Thyroid gland (tissue), 4 donors: ENCODE data around the gene VOPP1. TPM values are rescaled to one million over a fixed set of nuclear protein-coding genes. Genes with fewer than 3 reads are reported as not detected.

ENCODE experiments used
- DNase-seq, 2 donors: peaks; one replicate each; pipeline ENCODE4 v3.0.0-alpha.2; 2019
- H3K27ac ChIP-seq, 3 donors: fragments of 200-600 bp; sonication (generic); 1 replicate in 2 of 3; 2 replicates in 1 of 3; pipeline ENCODE4 v1.5.1; 2016 to 2019; ENCODE audit warnings: mild to moderate bottlenecking in 1 of 3, moderate library complexity in 1 of 3
- H3K27me3 ChIP-seq: fragments of 200-600 bp; sonication (generic); one replicate; pipeline ENCODE4 v1.5.1; 2019
- H3K36me3 ChIP-seq, 2 donors: fragments of 200-600 bp; sonication (generic); one replicate each; pipeline ENCODE4 v1.5.1; 2016 to 2019
- H3K4me1 ChIP-seq, 2 donors: fragments of 200-600 bp; sonication (generic); one replicate each; pipeline ENCODE4 v1.5.1; 2017 to 2019
- H3K4me3 ChIP-seq, 3 donors: fragments of 200-600 bp; sonication (generic); replicated peaks in 1 of 3; 1 replicate in 2 of 3; 2 replicates in 1 of 3; pipeline ENCODE4 v1.5.1; 2016; ENCODE audit warnings: mild to moderate bottlenecking in 1 of 3
- H3K9me3 ChIP-seq: fragments of 200-600 bp; sonication (generic); one replicate; pipeline ENCODE4 v1.5.1; 2017
- POLR2A ChIP-seq, 2 donors: fragments of 450-650 bp; IDR thresholded peaks; one replicate each; pipeline ENCODE4 v1.6.1; 2017; ENCODE audit warnings: antibody characterized with exemption in 2 of 2, mild to moderate bottlenecking in 2 of 2, moderate library complexity in 1 of 2
- WGBS, 2 donors: methylation state at CpG; one replicate each; pipeline ENCODE4 v1.1.5; 2017; 5-methylcytosine and 5-hydroxymethylcytosine counted together
- intact Hi-C: fragments of 100-400 bp; cut with DNase I; formaldehyde crosslinking; loops from one replicate; pipeline ENCODE4 v1.15.1; 2023
- total RNA-seq, 4 donors: library from RNA; depleted of rRNA; stranded (reverse); fragments of >200 nt; gene quantifications; one replicate each; pipeline ENCODE4 v1.2.3, GENCODE V29; 2016
- TF ChIP-seq, protein P1 (sequence below), 6 experiments: fragments of 200-600 bp in 3 of 6; fragments of 450-650 bp in 3 of 6; sonication (generic) in 3 of 6; IDR thresholded peaks; one replicate each; pipeline ENCODE4 v1.5.1; 2016 to 2019; ENCODE audit warnings: antibody characterized with exemption in 6 of 6, mild to moderate bottlenecking in 2 of 6, inconsistent platforms in 1 of 6, moderate library complexity in 1 of 6

VOPP1 gene
- total RNA-seq, 4 donors from 2014 or later, result 42.6 to 58.0 (median 46.2) TPM

DNA sequence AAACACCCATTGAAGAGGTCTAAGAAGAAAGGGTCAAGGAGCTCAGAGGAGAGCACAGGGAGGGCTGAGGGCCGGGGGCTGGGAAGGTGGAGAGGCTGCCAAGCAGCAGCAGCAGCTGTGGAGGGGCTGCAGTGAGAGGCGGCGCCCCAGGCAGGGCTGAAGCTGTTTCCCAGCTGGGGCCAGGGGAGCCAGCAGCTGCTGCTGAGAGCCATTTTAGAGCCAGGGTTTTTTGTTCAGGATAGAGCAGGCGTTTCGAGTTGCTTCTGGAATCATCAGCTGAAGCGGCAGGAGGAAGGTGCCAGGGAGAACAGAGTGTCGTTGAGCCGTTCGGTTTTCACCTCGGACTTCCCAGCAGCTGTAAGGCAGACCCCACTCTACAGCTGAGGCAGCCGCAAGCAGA lies 144.5 kb downstream of the VOPP1 start:
- TF ChIP-seq, protein P1, sequence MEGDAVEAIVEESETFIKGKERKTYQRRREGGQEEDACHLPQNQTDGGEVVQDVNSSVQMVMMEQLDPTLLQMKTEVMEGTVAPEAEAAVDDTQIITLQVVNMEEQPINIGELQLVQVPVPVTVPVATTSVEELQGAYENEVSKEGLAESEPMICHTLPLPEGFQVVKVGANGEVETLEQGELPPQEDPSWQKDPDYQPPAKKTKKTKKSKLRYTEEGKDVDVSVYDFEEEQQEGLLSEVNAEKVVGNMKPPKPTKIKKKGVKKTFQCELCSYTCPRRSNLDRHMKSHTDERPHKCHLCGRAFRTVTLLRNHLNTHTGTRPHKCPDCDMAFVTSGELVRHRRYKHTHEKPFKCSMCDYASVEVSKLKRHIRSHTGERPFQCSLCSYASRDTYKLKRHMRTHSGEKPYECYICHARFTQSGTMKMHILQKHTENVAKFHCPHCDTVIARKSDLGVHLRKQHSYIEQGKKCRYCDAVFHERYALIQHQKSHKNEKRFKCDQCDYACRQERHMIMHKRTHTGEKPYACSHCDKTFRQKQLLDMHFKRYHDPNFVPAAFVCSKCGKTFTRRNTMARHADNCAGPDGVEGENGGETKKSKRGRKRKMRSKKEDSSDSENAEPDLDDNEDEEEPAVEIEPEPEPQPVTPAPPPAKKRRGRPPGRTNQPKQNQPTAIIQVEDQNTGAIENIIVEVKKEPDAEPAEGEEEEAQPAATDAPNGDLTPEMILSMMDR (IDR thresholded peaks at IDR 0.05), result no peak
- TF ChIP-seq POLR2A (IDR thresholded peaks at IDR 0.05), result no peak
- Histone ChIP-seq H3K9me3 (no peaks in the 10 kb centered on the region), H3K4me1 (peaks cover 6 to 11% of the 10 kb centered on the region in 2 donors), H3K36me3 (peaks cover 0 to 3% of the 10 kb centered on the region in 2 donors), H3K27ac (no peak overlapping the region), H3K4me3 (no peak overlapping the region), H3K27me3 (no peaks in the 10 kb centered on the region)
- 82 to 86% methylated on average over 10 to 11 of the region's 11 CpGs for WGBS, 2 donors
- no peak for DNase-seq
- intact Hi-C loops, result no loop called here

DNA sequence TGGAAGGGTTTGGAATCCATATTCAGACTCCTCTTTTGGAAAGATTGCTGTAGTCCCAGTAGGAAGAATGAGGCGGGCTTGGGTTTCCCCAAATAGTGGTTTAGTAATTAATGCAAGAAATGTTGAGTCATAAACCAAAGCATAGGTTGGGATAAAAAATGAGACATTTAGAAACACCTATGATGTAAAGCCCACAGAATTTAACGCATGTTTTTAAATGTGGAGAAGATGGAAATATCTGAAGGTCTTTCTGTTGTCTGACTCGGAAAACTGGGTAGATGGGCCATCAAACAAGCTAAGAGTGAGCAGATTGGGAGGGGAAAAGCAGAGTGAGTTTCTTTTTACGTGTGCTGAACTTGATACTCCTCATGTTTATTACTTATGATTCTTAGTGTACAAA lies 145.0 kb downstream of the VOPP1 start:
- H3K36me3 ChIP-seq, result peaks cover 0 to 3% of the 10 kb centered on the region in 2 donors
- intact Hi-C loops, result no loop called here
- peaks cover 6 to 11% of the 10 kb centered on the region in 2 donors for H3K4me1 ChIP-seq
- DNase-seq, result no peak
- TF ChIP-seq, protein P1 (IDR thresholded peaks at IDR 0.05), result no peak
- no peak for TF ChIP-seq POLR2A (IDR thresholded peaks at IDR 0.05)
- H3K4me3 ChIP-seq, result no peak overlapping the region
- H3K27me3 ChIP-seq, result no peaks in the 10 kb centered on the region
- no peak overlapping the region for H3K27ac ChIP-seq
- 68 to 71% methylated on average over 4 of the region's 4 CpGs for WGBS, 2 donors
- no peaks in the 10 kb centered on the region for H3K9me3 ChIP-seq

DNA sequence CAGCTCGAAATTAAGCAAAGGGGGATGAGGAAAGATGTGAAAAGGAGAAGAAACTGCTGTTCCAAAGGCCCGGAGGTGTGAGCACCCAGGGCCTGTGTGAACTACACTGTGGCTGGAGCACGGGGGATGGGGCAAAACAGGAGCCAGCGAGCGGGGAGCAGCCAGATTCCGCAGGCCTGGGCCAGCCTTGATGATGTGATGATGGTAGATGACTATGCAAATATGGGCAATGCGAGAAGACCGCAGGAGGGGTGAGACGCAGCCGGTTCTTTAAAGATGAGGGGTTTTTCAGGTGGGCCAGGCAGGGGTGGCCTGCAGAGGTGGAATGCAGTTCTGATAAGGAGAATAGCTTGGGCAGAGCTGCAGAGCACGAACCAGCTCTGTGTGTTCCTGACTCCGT lies 145.6 kb downstream of the VOPP1 start:
- DNase-seq, result no peak
- Histone ChIP-seq H3K36me3 (peaks cover 0 to under 1% of the 10 kb centered on the region in 2 donors), H3K9me3 (no peaks in the 10 kb centered on the region), H3K4me1 (peaks cover 6 to 11% of the 10 kb centered on the region in 2 donors), H3K27ac (no peak overlapping the region), H3K4me3 (no peak overlapping the region), H3K27me3 (no peaks in the 10 kb centered on the region)
- TF ChIP-seq POLR2A (IDR thresholded peaks at IDR 0.05), result no peak
- TF ChIP-seq, protein P1 (IDR thresholded peaks at IDR 0.05), result no peak
- 87 to 89% methylated on average over 12 of the region's 12 CpGs for WGBS, 2 donors
- intact Hi-C loops, result no loop called here

DNA sequence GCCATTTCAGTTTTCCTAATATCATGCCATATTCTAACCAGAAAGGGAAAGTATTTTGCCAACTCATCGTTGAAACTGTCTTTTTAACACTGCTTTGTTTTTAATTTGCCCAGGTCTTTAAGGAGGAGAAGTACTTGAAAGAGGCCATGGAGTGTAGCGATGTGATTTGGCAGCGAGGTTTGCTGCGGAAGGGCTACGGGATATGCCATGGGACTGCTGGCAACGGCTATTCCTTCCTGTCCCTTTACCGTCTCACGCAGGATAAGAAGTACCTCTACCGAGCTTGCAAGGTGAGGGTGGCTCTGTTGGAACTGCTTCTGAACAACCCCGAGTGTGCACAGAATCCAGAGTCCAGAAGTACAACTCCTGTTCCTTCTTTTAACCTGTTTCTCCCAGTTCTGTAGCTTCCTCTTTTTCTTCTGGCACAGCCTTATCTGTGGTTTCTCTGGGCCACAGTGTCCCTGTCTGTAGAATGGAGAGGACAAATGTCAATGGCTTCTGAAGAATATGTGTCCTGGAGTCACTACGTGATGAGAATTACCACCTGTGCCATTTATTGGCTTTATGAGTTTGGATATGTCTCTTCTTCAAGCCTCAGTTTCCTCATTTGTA lies 147.1 kb downstream of the VOPP1 start:
- Histone ChIP-seq H3K4me3 (no peak overlapping the region), H3K27me3 (no peaks in the 10 kb centered on the region), H3K27ac (peak overlapping the region in 1 of 3 donors; percentile 27), H3K36me3 (no peaks in the 10 kb centered on the region), H3K4me1 (peaks cover 6 to 11% of the 10 kb centered on the region in 2 donors), H3K9me3 (no peaks in the 10 kb centered on the region)
- 25 to 39% methylated on average over 11 of the region's 11 CpGs for WGBS, 2 donors
- intact Hi-C loops, result no loop called here
- peak; percentile 57 to 71 for DNase-seq
- no peak for TF ChIP-seq POLR2A (IDR thresholded peaks at IDR 0.05)
- TF ChIP-seq, protein P1 (IDR thresholded peaks at IDR 0.05), result no peak

DNA sequence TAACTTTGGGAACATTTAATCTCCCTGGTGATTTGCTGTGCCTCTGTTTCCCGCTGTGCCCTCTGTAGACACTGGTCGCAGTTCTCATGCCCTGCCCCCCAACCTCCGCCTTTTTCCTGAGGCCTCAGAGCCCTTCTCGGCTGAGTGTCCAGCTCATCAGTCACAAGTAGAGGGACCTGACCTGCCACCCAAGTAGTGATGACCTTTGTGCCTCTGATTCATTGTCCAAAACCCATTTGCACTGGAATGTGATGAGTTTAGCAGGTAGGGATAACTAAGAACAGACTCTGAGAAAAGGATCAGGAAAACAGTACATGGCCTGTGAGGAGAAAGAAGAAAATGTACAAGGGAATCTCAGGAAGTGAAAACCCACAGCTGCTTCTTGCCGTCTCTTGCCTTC lies 148.4 kb downstream of the VOPP1 start:
- 92 to 94% methylated on average over 5 of the region's 5 CpGs for WGBS, 2 donors
- H3K4me1 ChIP-seq, result peaks cover 6 to 11% of the 10 kb centered on the region in 2 donors
- intact Hi-C loops, result no loop called here
- no peak overlapping the region for H3K4me3 ChIP-seq
- DNase-seq, result no peak
- no peaks in the 10 kb centered on the region for H3K27me3 ChIP-seq
- H3K27ac ChIP-seq, result no peak overlapping the region
- H3K36me3 ChIP-seq, result no peaks in the 10 kb centered on the region
- no peaks in the 10 kb centered on the region for H3K9me3 ChIP-seq
- TF ChIP-seq POLR2A (IDR thresholded peaks at IDR 0.05), result no peak
- TF ChIP-seq, protein P1 (IDR thresholded peaks at IDR 0.05), result no peak
